ENCODE measurements around the gene SAMD8. TPM values are rescaled to one million over a fixed set of nuclear protein-coding genes. Genes with fewer than 3 reads are reported as not detected.

Gene SAMD8
- total RNA-seq, 1 donor from 2014 or later, result 35.4 TPM

DNA sequence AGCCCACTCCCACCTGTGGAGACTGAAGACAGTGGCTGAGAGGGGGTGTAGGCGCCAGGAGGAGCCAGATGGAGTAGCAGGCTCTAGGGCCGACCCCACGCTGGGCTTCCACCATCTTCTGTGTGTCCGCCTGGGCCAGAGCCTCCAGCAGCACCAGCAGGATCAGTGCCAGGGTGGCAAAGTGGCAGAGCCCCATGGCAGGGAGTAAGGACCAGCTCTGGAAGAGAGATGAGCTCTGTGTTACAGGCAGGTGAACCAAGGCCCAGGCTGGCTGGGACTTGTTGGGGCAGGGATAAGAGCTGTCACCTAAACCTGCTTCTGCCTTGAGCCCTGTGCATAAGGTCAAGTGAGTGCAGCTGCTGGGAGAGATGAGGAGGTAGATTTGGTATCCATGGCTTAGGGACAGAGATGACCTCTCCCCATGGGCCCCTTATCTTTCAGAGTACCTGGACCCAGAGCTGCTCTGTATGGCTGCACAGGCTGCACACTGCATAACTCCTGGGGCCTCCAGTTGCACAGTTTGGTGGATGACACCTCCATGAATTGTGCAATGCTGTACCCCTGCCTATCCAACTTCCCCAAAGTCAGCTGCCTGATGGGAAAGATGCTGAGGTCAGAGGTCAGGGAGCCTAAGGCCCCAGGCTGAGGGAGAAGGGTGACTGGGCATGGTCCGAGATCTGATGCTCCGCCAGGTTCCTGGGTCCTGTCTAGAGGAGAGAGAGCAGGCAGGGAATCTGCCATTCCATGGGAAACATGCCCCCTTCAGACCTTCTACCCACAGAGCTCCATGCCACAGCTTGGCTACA, 7.4 kb upstream of the SAMD8 start:
- Histone ChIP-seq H3K27ac (ENCODE audit: low read depth, low read length) (no peak overlapping the region), H3K9ac (ENCODE audit: low read length) (no peak overlapping the region), H4K20me1 (ENCODE audit: insufficient read depth, low read length) (peaks cover 4% of the 10 kb centered on the region), H2AFZ (ENCODE audit: low read depth, low read length) (no peak overlapping the region), H3K4me1 (ENCODE audit: insufficient read depth, low read length) (peaks cover 2% of the 10 kb centered on the region), H3K36me3 (ENCODE audit: insufficient read depth, low read length) (no peaks in the 10 kb centered on the region), H3K4me2 (ENCODE audit: low read length) (no peak overlapping the region), H3K9me3 (ENCODE audit: insufficient read depth, low read depth, low read length) (no peaks in the 10 kb centered on the region), H3K27me3 (ENCODE audit: insufficient read depth, low read length) (no peaks in the 10 kb centered on the region), H3K4me3 (ENCODE audit: insufficient read depth, low read depth, low read length) (no peak overlapping the region), H3K79me2 (ENCODE audit: insufficient read depth, low read length) (no peaks in the 10 kb centered on the region)
- peaks cover 2% of the 10 kb centered on the region for H3K9me3 Mint-ChIP-seq (ENCODE audit: unreplicated experiment)
- no peaks in the 10 kb centered on the region for H3K27me3 Mint-ChIP-seq (ENCODE audit: low read depth, unreplicated experiment)
- no peak for TF ChIP-seq EZH2 (IDR thresholded peaks at IDR 0.05; ENCODE audit: insufficient read depth, low read length)
- TF ChIP-seq, protein P1, sequence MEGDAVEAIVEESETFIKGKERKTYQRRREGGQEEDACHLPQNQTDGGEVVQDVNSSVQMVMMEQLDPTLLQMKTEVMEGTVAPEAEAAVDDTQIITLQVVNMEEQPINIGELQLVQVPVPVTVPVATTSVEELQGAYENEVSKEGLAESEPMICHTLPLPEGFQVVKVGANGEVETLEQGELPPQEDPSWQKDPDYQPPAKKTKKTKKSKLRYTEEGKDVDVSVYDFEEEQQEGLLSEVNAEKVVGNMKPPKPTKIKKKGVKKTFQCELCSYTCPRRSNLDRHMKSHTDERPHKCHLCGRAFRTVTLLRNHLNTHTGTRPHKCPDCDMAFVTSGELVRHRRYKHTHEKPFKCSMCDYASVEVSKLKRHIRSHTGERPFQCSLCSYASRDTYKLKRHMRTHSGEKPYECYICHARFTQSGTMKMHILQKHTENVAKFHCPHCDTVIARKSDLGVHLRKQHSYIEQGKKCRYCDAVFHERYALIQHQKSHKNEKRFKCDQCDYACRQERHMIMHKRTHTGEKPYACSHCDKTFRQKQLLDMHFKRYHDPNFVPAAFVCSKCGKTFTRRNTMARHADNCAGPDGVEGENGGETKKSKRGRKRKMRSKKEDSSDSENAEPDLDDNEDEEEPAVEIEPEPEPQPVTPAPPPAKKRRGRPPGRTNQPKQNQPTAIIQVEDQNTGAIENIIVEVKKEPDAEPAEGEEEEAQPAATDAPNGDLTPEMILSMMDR (IDR thresholded peaks at IDR 0.05; ENCODE audit: insufficient read depth, low read depth, low read length), result no peak
- H3K36me3 Mint-ChIP-seq (ENCODE audit: low read depth, unreplicated experiment), result no peaks in the 10 kb centered on the region
- no peak overlapping the region for H3K4me3 Mint-ChIP-seq (ENCODE audit: unreplicated experiment)
- no peak for FAIRE-seq
- no peak for DNase-seq (ENCODE audit: low read depth)
- H3K4me1 Mint-ChIP-seq (ENCODE audit: low read depth, unreplicated experiment), result peaks cover 9% of the 10 kb centered on the region
- H3K27ac Mint-ChIP-seq (ENCODE audit: unreplicated experiment), result no peak overlapping the region

DNA sequence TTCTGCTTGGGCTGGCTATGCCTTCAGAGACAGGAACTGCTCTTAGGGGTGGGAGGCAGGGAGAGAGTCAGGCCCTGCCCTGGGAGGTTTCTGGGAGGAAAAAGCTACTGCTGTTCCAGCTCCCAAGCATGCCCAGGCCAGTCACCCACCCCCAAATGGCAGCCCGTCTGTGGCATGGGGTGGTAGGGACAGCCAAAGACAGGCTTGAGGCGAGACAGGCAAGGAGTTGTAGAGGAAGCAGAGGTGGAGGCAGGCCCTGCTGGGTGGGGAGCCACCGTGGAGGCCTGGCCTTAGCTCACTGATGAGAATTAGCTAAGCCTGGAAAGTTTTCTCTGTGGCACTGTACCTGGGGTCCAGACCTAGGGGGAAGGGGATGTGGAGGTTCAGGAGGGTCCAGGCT, 6.6 kb upstream of the SAMD8 start:
- Mint-ChIP-seq H3K4me3 (ENCODE audit: unreplicated experiment) (no peak overlapping the region), H3K9me3 (ENCODE audit: unreplicated experiment) (peaks cover 2% of the 10 kb centered on the region), H3K4me1 (ENCODE audit: low read depth, unreplicated experiment) (peaks cover 12% of the 10 kb centered on the region), H3K36me3 (ENCODE audit: low read depth, unreplicated experiment) (no peaks in the 10 kb centered on the region), H3K27ac (ENCODE audit: unreplicated experiment) (no peak overlapping the region), H3K27me3 (ENCODE audit: low read depth, unreplicated experiment) (no peaks in the 10 kb centered on the region)
- no peak overlapping the region for H3K4me3 ChIP-seq (ENCODE audit: insufficient read depth, low read depth, low read length)
- peaks cover 2% of the 10 kb centered on the region for H3K4me1 ChIP-seq (ENCODE audit: insufficient read depth, low read length)
- TF ChIP-seq, protein P1 (IDR thresholded peaks at IDR 0.05; ENCODE audit: insufficient read depth, low read depth, low read length), result no peak
- no peak for TF ChIP-seq EZH2 (IDR thresholded peaks at IDR 0.05; ENCODE audit: insufficient read depth, low read length)
- H3K27me3 ChIP-seq (ENCODE audit: insufficient read depth, low read length), result no peaks in the 10 kb centered on the region
- no peaks in the 10 kb centered on the region for H3K9me3 ChIP-seq (ENCODE audit: insufficient read depth, low read depth, low read length)
- no peak overlapping the region for H3K4me2 ChIP-seq (ENCODE audit: low read length)
- DNase-seq (ENCODE audit: low read depth), result no peak
- no peak for FAIRE-seq
- no peak overlapping the region for H2AFZ ChIP-seq (ENCODE audit: low read depth, low read length)
- peaks cover under 1% of the 10 kb centered on the region for H4K20me1 ChIP-seq (ENCODE audit: insufficient read depth, low read length)
- no peak overlapping the region for H3K27ac ChIP-seq (ENCODE audit: low read depth, low read length)
- no peaks in the 10 kb centered on the region for H3K36me3 ChIP-seq (ENCODE audit: insufficient read depth, low read length)
- H3K9ac ChIP-seq (ENCODE audit: low read length), result no peak overlapping the region
- no peaks in the 10 kb centered on the region for H3K79me2 ChIP-seq (ENCODE audit: insufficient read depth, low read length)

DNA sequence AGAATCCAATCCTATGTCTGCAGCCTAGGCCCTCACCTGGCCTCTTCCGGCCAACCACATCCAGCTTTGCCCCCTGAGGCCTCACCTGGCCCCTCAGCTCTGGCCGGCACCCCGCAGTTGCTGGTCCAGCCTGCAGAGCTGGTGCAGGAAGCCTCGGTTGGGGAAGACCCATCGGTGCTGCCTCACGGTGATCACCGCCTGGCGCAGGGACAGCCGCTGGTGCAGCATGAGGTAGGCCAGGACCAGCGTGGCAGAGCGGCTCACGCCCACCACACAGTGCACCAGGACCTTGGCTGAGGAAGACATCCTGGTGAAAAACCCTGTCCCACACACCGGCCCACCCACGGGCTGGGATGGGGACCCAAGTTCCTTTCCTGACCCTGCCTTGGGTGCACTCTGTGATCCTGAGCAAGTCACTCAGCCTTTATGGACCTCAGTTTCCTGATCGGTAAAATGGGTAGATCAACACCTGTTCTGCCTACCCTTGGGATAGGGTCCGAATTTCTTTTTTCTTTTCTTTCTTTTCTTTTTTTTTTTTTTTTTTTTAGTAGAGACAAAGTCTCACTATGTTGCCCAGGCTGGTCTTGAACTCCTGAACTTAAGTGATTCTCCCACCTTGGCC, 5.8 kb upstream of the SAMD8 start:
- Histone ChIP-seq H3K4me2 (ENCODE audit: low read length) (no peak overlapping the region), H3K27ac (ENCODE audit: low read depth, low read length) (no peak overlapping the region), H4K20me1 (ENCODE audit: insufficient read depth, low read length) (no peaks in the 10 kb centered on the region), H3K9ac (ENCODE audit: low read length) (no peak overlapping the region), H2AFZ (ENCODE audit: low read depth, low read length) (no peak overlapping the region), H3K79me2 (ENCODE audit: insufficient read depth, low read length) (no peaks in the 10 kb centered on the region), H3K27me3 (ENCODE audit: insufficient read depth, low read length) (no peaks in the 10 kb centered on the region), H3K4me3 (ENCODE audit: insufficient read depth, low read depth, low read length) (no peak overlapping the region), H3K36me3 (ENCODE audit: insufficient read depth, low read length) (no peaks in the 10 kb centered on the region), H3K9me3 (ENCODE audit: insufficient read depth, low read depth, low read length) (no peaks in the 10 kb centered on the region), H3K4me1 (ENCODE audit: insufficient read depth, low read length) (no peaks in the 10 kb centered on the region)
- no peak overlapping the region for H3K27ac Mint-ChIP-seq (ENCODE audit: unreplicated experiment)
- DNase-seq (ENCODE audit: low read depth) (no peak), FAIRE-seq (no peak)
- peaks cover 2% of the 10 kb centered on the region for H3K9me3 Mint-ChIP-seq (ENCODE audit: unreplicated experiment)
- TF ChIP-seq, protein P1 (IDR thresholded peaks at IDR 0.05; ENCODE audit: insufficient read depth, low read depth, low read length), result no peak
- no peak for TF ChIP-seq EZH2 (IDR thresholded peaks at IDR 0.05; ENCODE audit: insufficient read depth, low read length)
- no peaks in the 10 kb centered on the region for H3K27me3 Mint-ChIP-seq (ENCODE audit: low read depth, unreplicated experiment)
- H3K36me3 Mint-ChIP-seq (ENCODE audit: low read depth, unreplicated experiment), result no peaks in the 10 kb centered on the region
- peaks cover 14% of the 10 kb centered on the region for H3K4me1 Mint-ChIP-seq (ENCODE audit: low read depth, unreplicated experiment)
- H3K4me3 Mint-ChIP-seq (ENCODE audit: unreplicated experiment), result no peak overlapping the region

All from astrocyte (in vitro differentiated cells and primary cell).